ENCODE measurements around the gene ASTE1. TPM values are rescaled to one million over a fixed set of nuclear protein-coding genes. Genes with fewer than 3 reads are reported as not detected.

Gene ASTE1
- total RNA-seq, 1 donor from 2014 or later, result 3.0 TPM

DNA sequence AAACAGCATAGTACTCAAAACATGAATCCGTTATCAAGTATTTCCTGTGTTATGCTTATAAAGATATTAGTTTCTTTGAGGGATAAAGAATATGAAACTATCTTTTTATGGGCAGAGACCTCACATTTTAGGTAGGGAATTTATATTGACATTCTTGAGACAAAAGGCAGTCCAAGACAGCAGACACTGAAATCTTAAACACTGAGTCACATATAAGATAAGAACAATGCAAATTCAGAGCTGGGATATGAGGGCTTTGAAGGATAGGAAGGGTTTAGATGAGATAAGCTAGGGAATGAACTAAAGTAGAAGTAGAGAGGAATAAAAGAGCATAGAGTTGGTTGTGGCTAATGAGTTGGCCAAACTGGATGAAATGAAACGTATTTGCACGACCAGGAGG, 58.4 kb downstream of the ASTE1 start:
- intact Hi-C loops (cut with micrococcal nuclease), result no loop called here
- ATAC-seq, result no peak
- DNase-seq, result no peak

DNA sequence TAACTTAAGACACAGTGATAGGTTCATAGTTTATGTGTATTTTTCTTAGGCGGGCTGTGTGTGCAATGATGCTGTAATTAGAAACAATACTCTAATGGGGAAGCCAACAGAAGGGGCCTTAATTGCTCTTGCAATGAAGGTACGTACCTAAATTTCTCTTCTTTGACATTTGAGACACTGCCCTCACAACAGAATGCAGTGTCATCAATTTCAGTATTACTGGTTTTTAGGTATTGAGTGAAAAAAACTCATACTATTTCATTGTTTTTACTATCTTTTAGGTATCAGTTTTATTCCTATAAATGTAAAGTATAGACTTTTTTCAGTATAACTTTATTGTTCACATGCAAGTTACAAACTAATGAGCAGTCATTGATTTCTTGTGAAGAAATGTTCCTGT, 59.3 kb downstream of the ASTE1 start:
- DNase-seq (no peak), ATAC-seq (no peak)
- intact Hi-C loops (cut with micrococcal nuclease), result no loop called here

DNA sequence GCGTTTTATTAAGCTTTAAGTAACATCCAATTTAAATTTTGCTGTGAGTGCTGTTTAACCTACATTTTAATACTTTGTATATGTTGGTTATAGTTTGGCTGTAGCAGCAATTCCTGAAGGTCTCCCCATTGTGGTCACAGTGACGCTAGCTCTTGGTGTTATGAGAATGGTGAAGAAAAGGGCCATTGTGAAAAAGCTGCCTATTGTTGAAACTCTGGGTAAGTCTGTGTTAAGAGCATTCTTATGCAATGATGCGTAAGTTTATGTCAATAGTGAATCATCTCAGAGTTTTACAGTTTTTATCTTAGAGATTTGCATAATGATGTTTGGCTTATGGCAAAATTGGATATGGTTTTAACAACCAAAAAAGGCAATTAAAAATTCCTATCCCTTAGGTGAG, 62.7 kb downstream of the ASTE1 start:
- ATAC-seq, result no peak
- intact Hi-C loops (cut with micrococcal nuclease), result no loop called here
- no peak for DNase-seq

Other genes starting within 250 kb of the ASTE1 start
- gene ATP2C1, start 132.7 kb downstream of the ASTE1 start, total RNA-seq, result 56.6 TPM
- 1.2 TPM for gene NEK11, start 52 bp upstream of the ASTE1 start, total RNA-seq